HG03457 (cell line): ENCODE results near the gene AZU1.
"Not testable (repeated sequence)": the region's sequence is repeated elsewhere in the genome, so short reads cannot be mapped to it uniquely, and the experiment has no call there.

Experiments used
- ATAC-seq: cut with Tn5 transposase; IDR thresholded peaks from one replicate; pipeline ENCODE4 v1.9.1; 2021; ENCODE audit warnings: moderate number of reproducible peaks; ENCODE audit not compliant: unreplicated experiment

AZU1 gene

DNA sequence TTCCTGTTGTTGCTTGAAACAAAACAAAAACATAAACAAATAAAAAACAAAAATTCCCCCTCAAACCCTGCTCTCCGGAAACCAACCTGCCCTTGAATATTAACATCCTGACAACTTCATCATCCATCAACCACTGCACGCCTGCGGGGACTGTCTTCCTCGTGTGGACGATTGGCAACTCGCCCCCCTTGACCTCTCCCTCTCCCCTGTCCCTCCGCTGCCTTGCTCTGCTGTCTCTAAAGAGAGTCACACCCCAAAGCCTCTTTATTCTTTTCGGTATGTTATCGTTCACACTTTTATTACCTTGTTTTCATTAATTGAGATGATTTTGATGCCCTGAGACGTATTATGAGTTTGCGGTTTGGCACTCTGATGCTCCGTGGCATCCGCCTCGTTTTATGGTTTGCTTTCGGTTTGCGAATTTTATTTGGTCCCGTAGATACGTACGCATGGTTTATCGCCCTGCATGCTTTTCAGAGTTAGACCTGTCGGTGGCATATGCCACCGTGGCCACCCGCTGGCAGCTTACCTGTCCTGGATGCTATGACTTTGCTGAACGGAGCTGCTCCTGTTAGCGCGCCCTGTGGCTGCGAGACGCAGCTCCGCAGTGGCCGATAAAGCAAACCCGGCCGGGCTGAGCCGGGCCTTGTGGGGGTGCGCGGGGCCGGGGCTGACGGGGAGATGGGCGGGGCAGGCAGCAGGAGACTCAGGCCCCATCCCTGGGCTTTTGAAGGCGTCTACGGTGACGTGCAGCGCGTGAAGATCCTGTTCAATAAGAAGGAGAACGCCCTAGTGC lies 19.8 kb upstream of the AZU1 start:
- ATAC-seq = no peak

DNA sequence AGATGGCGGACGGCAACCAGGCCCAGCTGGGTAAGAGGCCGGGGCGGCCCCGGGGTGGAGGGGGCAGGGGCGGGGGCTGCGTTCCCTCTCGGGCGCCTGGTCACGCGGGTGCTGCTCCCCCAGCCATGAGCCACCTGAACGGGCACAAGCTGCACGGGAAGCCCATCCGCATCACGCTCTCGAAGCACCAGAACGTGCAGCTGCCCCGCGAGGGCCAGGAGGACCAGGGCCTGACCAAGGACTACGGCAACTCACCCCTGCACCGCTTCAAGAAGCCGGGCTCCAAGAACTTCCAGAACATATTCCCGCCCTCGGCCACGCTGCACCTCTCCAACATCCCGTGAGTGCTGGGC lies 19.2 kb upstream of the AZU1 start:
- ATAC-seq = no peak

GRCh38 chr19:810077-810855 lies 17.4 kb upstream of the AZU1 start:
- ATAC-seq = no peak

DNA sequence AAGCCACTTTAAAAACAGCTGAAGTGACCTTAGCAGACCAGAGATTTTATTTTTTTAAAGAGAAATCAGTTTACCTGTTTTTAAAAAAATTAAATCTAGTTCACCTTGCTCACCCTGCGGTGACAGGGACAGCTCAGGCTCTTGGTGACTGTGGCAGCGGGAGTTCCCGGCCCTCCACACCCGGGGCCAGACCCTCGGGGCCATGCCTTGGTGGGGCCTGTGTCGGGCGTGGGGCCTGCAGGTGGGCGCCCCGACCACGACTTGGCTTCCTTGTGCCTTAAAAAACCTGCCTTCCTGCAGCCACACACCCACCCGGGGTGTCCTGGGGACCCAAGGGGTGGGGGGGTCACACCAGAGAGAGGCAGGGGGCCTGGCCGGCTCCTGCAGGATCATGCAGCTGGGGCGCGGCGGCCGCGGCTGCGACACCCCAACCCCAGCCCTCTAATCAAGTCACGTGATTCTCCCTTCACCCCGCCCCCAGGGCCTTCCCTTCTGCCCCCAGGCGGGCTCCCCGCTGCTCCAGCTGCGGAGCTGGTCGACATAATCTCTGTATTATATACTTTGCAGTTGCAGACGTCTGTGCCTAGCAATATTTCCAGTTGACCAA lies 16.7 kb upstream of the AZU1 start:
- ATAC-seq = no peak

DNA sequence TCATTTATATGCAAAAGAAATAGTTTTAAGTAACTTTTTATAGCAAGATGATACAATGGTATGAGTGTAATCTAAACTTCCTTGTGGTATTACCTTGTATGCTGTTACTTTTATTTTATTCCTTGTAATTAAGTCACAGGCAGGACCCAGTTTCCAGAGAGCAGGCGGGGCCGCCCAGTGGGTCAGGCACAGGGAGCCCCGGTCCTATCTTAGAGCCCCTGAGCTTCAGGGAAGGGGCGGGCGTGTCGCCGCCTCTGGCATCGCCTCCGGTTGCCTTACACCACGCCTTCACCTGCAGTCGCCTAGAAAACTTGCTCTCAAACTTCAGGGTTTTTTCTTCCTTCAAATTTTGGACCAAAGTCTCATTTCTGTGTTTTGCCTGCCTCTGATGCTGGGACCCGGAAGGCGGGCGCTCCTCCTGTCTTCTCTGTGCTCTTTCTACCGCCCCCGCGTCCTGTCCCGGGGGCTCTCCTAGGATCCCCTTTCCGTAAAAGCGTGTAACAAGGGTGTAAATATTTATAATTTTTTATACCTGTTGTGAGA lies 16.1 kb upstream of the AZU1 start:
- no peak for ATAC-seq

DNA sequence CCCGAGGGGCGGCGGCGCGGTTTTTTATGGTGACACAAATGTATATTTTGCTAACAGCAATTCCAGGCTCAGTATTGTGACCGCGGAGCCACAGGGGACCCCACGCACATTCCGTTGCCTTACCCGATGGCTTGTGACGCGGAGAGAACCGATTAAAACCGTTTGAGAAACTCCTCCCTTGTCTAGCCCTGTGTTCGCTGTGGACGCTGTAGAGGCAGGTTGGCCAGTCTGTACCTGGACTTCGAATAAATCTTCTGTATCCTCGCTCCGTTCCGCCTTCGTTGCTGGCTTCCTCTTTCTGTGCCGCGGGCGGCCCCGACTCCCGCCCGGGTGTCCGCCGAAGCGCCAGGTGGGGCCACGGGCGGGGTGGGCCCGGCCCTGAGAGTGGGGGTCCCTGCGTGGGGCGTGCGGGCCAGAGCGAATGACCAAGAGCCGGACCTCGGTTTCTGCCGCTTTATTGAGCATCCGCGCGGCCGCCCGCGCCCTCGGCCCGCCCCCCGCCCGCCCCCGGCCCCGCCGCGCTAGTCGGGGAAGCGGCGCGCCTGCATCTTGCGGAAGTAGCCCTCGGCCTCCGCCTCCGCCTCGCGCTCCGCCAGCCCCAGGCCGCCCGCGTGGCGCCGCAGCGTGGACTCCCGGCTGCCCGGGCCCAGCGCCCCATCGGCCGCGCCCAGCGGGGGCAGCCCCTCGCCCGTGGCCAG lies 15.4 kb upstream of the AZU1 start:
- no peak for ATAC-seq

DNA sequence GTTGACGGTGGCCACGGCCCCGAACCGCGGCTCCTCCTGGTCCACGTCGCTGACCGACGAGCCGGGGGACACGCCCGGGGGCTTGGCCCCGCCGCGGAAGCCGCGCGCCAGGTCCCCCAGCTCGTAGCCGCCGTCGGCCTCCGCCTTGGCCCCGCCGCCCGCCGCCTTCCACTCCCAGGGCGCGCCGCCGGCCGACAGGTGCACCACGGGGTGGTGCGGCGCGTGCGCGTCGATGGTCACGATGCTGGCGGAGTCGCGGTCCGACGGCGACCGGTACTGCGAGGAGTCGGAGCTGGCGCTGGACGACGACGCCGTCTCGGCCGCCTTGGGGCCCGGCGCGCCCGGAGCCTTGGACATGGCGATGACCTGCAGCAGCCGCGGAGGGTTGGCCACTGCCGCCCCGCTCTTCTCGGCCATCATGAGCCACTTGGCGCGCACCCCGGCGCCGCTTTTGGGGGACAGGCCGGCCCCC lies 14.9 kb upstream of the AZU1 start:
- ATAC-seq = no peak

GRCh38 chr19:813219-814151 lies 14.2 kb upstream of the AZU1 start:
- no peak for ATAC-seq

DNA sequence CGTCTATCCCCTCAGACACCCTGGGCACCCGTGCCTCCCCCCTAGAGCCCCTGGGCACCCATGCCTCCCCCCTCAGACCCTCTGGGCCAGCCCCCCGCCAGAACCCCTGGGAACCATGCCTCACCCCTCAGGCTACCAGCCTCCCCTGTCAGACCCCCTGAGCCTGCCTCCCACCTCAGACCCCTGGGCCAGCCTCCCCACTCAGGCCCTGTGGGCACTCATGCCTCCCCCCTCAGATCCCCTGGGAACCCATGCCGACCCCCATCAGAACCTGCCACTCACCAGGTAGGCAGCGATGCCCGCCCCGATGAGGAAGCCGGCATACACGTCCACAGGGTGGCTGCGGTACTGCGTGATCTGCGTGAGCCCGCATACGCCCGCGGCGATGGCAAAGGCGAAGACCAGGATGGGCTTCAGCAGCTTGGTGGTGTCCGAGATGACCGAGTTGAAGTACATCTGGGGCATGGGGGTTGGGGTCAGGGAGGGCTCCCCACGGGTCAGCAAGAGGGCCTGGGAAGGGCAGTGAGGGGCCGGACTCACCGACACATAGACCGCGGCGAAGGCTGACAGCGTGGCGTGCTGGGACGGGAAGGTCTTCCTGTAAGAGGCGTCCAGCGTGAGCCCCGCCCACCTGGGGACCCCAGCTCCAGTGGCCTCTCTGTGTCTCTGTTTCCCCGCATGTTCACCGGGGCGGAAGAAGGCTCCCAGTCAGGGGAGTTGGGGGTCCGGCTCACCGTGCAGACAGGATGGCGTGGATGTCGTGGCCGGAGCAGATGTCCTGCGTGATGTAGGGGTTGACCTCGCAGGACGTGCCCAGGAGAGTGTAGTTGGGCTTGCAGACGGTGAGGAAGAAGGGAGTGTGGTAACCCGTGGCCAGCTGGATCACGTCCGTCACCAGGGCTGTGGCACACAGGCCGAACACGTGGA lies 13.2 kb upstream of the AZU1 start:
- no peak for ATAC-seq

DNA sequence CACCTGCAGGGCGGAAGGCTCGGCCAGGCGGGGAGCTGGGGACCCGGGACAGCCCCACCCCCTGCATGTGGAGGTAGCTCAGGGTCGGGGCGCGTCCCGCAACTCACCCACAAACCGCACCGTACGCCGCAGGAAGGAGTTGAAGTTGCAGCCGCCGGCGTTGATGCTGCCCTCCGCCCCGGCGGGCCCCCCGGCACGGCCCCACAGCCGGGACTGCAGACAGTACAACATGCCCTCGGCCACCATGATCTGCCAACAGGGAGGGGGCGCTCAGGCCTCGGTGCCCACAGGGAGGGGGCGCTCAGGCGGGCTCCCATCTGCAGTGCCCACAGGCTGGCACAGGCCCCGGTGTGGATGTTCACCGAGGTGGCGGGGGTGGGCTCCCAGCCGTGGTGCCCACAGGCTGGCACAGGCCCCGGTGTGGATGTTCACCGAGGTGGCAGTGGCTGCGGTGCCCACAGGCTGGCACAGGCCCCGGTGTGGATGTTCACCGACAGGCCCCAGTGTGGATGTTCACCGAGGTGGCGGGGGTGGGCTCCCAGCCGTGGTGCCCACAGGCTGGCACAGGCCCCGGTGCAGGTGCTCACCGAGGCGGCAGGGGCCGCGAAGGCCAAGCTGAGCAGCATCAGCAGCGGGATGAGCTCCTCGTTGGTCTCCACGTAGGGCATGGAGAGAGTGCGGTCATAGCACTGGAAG lies 12.4 kb upstream of the AZU1 start:
- no peak for ATAC-seq

- no peak for ATAC-seq
Measured at GRCh38 chr19:815775-816499, 11.7 kb upstream of the AZU1 start.

DNA sequence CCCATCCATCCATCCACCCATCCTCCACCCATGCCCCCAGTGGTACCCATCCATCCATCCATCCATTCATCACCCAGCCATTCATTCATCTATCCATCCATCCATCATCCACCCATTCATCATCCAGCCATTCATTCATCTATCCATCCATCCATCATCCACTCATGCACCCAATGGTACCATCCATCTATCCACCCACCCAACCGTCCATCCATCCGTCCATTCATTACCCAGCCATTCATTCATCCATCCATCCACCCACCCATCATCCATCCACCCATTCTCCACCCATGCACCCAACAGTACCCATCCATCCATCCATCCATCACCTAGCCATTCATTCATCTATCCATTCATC lies 11.2 kb upstream of the AZU1 start:
- no peak for ATAC-seq

DNA sequence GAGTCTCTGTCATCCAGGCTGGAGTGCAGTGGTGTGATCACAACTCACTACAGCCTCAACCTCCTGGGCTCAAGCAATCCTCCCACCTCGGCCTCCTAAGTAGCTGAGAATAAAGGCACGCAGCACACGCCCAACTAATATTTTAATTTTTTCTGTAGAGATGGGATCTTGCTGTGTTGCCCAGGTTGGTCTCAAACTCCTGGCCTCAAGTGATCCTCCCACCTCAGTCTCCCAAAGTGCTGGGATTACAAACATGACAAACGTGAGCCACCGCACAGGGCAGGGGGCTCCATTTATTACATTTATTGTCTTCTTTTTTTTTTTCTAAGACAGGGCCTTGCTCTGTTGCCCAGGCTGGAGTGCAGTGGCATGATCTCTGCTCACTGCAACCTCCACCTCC lies 7.4 kb upstream of the AZU1 start:
- not testable (repeated sequence) for ATAC-seq

DNA sequence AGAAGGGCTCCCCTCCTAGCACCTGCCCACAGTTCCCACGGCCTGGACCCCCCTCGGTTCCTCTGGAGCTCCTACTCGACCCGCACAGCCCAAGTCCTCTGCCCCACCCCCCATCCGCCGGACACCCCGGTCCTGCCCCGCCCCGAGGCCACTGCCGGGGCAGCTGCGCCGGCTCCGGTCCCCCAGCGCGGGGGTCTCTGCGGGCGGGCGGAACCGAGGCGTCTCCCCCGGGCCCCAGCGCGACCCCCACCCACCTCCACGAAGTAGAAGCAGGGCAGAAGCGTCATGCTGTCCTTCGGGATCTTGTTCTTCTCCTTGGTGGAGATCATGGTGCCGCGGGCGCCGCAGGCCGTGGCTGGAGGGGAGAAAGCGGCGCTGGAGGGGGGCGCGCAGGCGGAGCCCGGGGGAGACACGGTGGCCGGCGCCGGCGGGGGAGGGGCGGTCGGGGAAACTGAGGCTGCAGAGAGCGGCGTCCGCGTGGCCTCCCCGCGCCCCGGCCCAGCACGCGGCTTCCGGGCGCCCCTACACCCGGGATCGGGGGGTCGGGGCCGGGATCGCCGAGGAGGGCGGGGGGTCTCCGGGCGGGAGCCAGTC lies 6.3 kb upstream of the AZU1 start:
- ATAC-seq = no peak

DNA sequence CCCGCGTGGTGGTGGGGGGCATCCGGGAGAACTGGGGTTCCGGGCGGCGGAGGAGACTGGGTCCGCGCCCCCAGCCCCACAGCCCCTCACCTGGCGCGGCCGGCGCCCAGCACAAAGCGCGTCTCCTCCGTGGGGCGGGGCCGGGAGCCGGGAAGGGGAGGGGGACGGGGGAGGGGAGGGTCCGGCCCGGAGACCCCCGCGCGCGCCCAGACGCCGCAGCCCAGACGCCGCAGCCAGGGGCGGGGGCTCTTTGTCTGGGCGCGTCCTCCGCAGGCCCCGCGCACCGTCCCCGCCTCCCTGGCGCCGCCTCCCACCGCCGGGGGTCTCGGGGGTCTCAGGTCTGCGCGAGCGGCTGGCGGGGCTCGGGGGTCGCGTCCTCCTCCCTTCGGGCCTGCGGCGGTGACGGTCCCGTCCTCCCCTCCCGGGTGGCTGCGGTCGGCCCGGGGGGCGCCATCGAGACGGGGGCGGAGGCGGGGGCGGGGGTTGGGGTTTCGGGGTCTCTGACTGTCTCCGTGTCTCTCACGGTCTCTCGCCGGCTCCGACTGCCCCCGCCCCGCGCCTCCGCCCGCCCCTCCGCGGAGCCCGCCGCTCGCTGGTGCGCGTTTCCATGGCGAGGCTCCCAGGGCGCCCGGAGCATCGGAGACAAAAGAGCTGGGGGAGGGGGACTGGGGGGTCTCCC lies 5.7 kb upstream of the AZU1 start, which contains the start of gene PLPPR3:
PLPPR3 (minus strand) TSS at position 131 of the 679 bp plus-strand sequence. CDS start 396 bp downstream, outside the sequence.
- ATAC-seq = no peak

- ATAC-seq = no peak
Measured at GRCh38 chr19:823565-824121, 4.0 kb upstream of the AZU1 start.
